H1 (cell line): ENCODE measurements around the gene STKLD1. TPM values are rescaled to one million over a fixed set of nuclear protein-coding genes. Genes with fewer than 3 reads are reported as not detected.

Experiments used
- BCL11A ChIP-seq, 2 experiments: IDR thresholded peaks; one replicate each; pipeline ENCODE4 v1.6.1; 2011; ENCODE audit warnings: low read depth in 2 of 2, low read length in 2 of 2, mild to moderate bottlenecking in 2 of 2
- CHD1 ChIP-seq: IDR thresholded peaks from 2 replicates; pipeline ENCODE4 v1.6.1; 2012; ENCODE audit warnings: low read depth, low read length, improper control_type of control experiment
- CHD7 ChIP-seq: fragments of 300-600 bp; sonication (generic); IDR thresholded peaks from 2 replicates; pipeline ENCODE4 v1.7.1; 2012; ENCODE audit warnings: low read length, moderate library complexity, mild to moderate bottlenecking, inconsistent platforms; ENCODE audit not compliant: insufficient replicate concordance
- E2F6 ChIP-seq: IDR thresholded peaks from 2 replicates; pipeline ENCODE4 v1.6.1; 2012; ENCODE audit warnings: inconsistent platforms
- GABPA ChIP-seq: IDR thresholded peaks from 2 replicates; pipeline ENCODE4 v1.6.1; 2011; ENCODE audit warnings: mild to moderate bottlenecking, low read length, moderate library complexity, borderline replicate concordance; ENCODE audit not compliant: insufficient read depth
- NANOG ChIP-seq: IDR thresholded peaks from 2 replicates; pipeline ENCODE4 v1.6.1; 2011; ENCODE audit warnings: low read length, low read depth, mild to moderate bottlenecking, inconsistent platforms; ENCODE audit not compliant: insufficient read depth, poor library complexity, severe bottlenecking
- SAP30 ChIP-seq: fragments of 300-600 bp; sonication (generic); IDR thresholded peaks from 2 replicates; pipeline ENCODE4 v1.7.1; 2012; ENCODE audit warnings: low read length, moderate library complexity, mild to moderate bottlenecking, inconsistent platforms; ENCODE audit not compliant: insufficient read depth, insufficient replicate concordance
- SIN3A ChIP-seq, 2 experiments: IDR thresholded peaks in 1 of 2; conservative IDR thresholded peaks in 1 of 2; 2 replicates each; pipeline ENCODE4 v1.6.1; 2011 to 2012; ENCODE audit warnings: low read length in 2 of 2, improper control_type of control experiment in 1 of 2, low read depth in 1 of 2, mild to moderate bottlenecking in 1 of 2
- USF2 ChIP-seq: IDR thresholded peaks from 2 replicates; pipeline ENCODE4 v1.6.1; 2011; ENCODE audit warnings: low read length, improper control_type of control experiment
- polyA plus RNA-seq, 7 experiments: library from polyadenylated mRNA; depleted of rRNA in 3 of 7; stranded (reverse) in 5 of 7; unstranded in 2 of 7; fragments of >200 nt in 5 of 7; fragments of 200-250 nt in 2 of 7; gene quantifications; 1 replicate in 5 of 7; 2 replicates in 1 of 7; 4 replicates in 1 of 7; pipeline versions ENCODE4 v1.2.1 to v1.2.3, GENCODE V29; 2011 to 2013; ENCODE audit warnings: missing spikeins in 2 of 7, mixed read lengths in 2 of 7
- total RNA-seq: library from RNA; stranded (reverse); fragmentation: NEBNext Ultra II Directional; extraction: Animal tissue kit (Norgen Biotek cat#: 25700); gene quantifications from 2 replicates; pipeline ENCODE4 v1.2.1, GENCODE V29; 2021

The STKLD1 gene
- total and polyA plus RNA-seq, 2 of the 8 experiments (the other 6 are each of a cell fraction or from before 2014, with no cell fraction given): 0.26 TPM; not detected in 1

- no peak for TF ChIP-seq CHD7
- TF ChIP-seq USF2: no peak
- TF ChIP-seq GABPA: no peak
- TF ChIP-seq SAP30: no peak
- no peak for TF ChIP-seq E2F6
- no peak for TF ChIP-seq NANOG
- no peak for TF ChIP-seq BCL11A (IDR thresholded peaks at IDR 0.05; ENCODE audit: low read depth in 2 of 2, low read length in 2 of 2)
- TF ChIP-seq SIN3A (conservative IDR thresholded peaks at IDR 0.05 in 1 of 2, IDR thresholded peaks at IDR 0.05 in 1 of 2; ENCODE audit: low read depth in 1 of 2, low read length in 2 of 2): no peak
- no peak for TF ChIP-seq CHD1
Measured at GRCh38 chr9:133439337-133439736, 63.2 kb downstream of the STKLD1 start (continued).
